Measurements from ENCODE around the gene VTCN1. TPM values are rescaled to one million over a fixed set of nuclear protein-coding genes. Genes with fewer than 3 reads are reported as not detected.
A peak's percentile ranks its signal among the peaks of the same experiment; 100 is the strongest.
"Not testable (repeated sequence)": the region's sequence is repeated elsewhere in the genome, so short reads cannot be mapped to it uniquely, and the experiment has no call there.

Gene VTCN1
- total RNA-seq, 2 donors from 2014 or later: not detected

- DNase-seq: no peak
These were observed 103.4 kb downstream of the VTCN1 start for GRCh38 chr1:117107364-117107763.

GRCh38 chr1:117106478-117106877 lies 104.2 kb downstream of the VTCN1 start:
- Mint-ChIP-seq H3K36me3 (ENCODE audit: low read depth) (peaks cover 4% of the 10 kb centered on the region), H3K27ac (peak overlapping the region; percentile 65), H3K4me3 (no peak overlapping the region), H3K27me3 (no peaks in the 10 kb centered on the region), H3K4me1 (peaks cover 35% of the 10 kb centered on the region)
- peak; percentile 82 for ATAC-seq
- DNase-seq: no peak
- H3K9me3 ChIP-seq (ENCODE audit: control insufficient read depth, low read length, poor library complexity, severe bottlenecking): no peaks in the 10 kb centered on the region

More at GRCh38 chr1:117107364-117107763, 103.4 kb downstream of the VTCN1 start:
- Mint-ChIP-seq H3K36me3 (ENCODE audit: low read depth) (peaks cover 2% of the 10 kb centered on the region), H3K4me3 (no peak overlapping the region), H3K27me3 (no peaks in the 10 kb centered on the region), H3K4me1 (peaks cover 35% of the 10 kb centered on the region), H3K27ac (no peak overlapping the region)
- ATAC-seq: no peak
- no peaks in the 10 kb centered on the region for H3K9me3 ChIP-seq (ENCODE audit: control insufficient read depth, low read length, poor library complexity, severe bottlenecking)

DNA sequence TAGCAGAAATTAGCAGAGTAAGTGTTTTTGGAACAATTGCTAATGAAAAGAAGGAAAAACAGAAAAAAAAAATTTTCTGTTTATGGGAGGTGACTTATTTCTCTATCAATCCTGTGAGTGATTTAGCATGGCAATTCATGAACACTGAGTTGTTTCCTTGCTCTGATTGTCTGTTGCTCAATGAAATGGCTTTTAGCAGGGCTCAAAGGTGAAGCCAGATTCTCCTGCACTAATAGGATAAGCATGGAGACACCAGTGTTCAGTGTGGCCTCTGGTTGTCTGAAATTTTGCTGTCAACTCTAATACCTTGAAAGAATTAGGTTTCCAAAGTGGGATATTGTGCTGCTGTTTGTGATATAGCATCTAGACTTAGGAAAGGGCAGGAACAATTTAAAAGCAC lies 105.0 kb downstream of the VTCN1 start:
- no peak for ATAC-seq
- Mint-ChIP-seq H3K4me1 (peaks cover 27% of the 10 kb centered on the region), H3K36me3 (ENCODE audit: low read depth) (peaks cover 5% of the 10 kb centered on the region), H3K27me3 (no peaks in the 10 kb centered on the region), H3K4me3 (no peak overlapping the region), H3K27ac (peak overlapping the region; percentile 65)
- no peaks in the 10 kb centered on the region for H3K9me3 ChIP-seq (ENCODE audit: control insufficient read depth, low read length, poor library complexity, severe bottlenecking)
- DNase-seq: no peak

GRCh38 chr1:117104986-117105385 lies 105.7 kb downstream of the VTCN1 start:
- no peak overlapping the region for H3K27ac Mint-ChIP-seq
- no peak overlapping the region for H3K4me3 Mint-ChIP-seq
- ATAC-seq (no peak), DNase-seq (no peak)
- H3K36me3 Mint-ChIP-seq (ENCODE audit: low read depth): peaks cover 12% of the 10 kb centered on the region
- H3K27me3 Mint-ChIP-seq: no peaks in the 10 kb centered on the region
- no peaks in the 10 kb centered on the region for H3K9me3 ChIP-seq (ENCODE audit: control insufficient read depth, low read length, poor library complexity, severe bottlenecking)
- peaks cover 25% of the 10 kb centered on the region for H3K4me1 Mint-ChIP-seq

DNA sequence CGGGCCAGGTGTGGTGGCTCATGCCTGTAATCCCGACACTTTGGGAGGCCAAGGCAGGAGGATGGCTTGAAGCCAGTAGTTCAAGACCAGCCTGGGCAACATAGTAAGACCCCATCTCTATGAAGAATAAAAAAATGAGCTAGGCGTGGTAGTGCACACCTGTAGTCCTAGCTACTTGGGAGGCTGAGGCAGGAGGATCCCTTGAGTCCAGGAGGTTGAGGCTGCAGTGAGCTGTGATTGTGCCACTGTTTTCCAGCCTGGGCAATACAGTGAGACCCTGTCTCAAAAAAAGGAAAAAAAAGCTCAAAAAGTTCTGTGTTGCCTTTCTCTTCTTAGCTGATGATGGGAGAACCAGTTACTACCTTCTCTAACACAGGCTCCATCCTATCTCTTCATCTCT lies 108.9 kb downstream of the VTCN1 start:
- Mint-ChIP-seq H3K4me1 (peaks cover 14% of the 10 kb centered on the region), H3K36me3 (ENCODE audit: low read depth) (peaks cover 19% of the 10 kb centered on the region)
- not testable (repeated sequence) for H3K27ac Mint-ChIP-seq; DNase-seq; H3K27me3 Mint-ChIP-seq; ATAC-seq; H3K9me3 ChIP-seq (ENCODE audit: control insufficient read depth, low read length, poor library complexity, severe bottlenecking); H3K4me3 Mint-ChIP-seq

GRCh38 chr1:117101334-117101733 lies 109.4 kb downstream of the VTCN1 start:
- peaks cover 12% of the 10 kb centered on the region for H3K4me1 Mint-ChIP-seq
- H3K9me3 ChIP-seq (ENCODE audit: control insufficient read depth, low read length, poor library complexity, severe bottlenecking): no peaks in the 10 kb centered on the region
- ATAC-seq (no peak), DNase-seq (no peak)
- H3K27me3 Mint-ChIP-seq: no peaks in the 10 kb centered on the region
- peaks cover 22% of the 10 kb centered on the region for H3K36me3 Mint-ChIP-seq (ENCODE audit: low read depth)
- no peak overlapping the region for H3K4me3 Mint-ChIP-seq
- H3K27ac Mint-ChIP-seq: no peak overlapping the region

GRCh38 chr1:117098287-117098890 lies 112.3 kb downstream of the VTCN1 start:
- H3K4me3 Mint-ChIP-seq: no peak overlapping the region
- no peak for DNase-seq
- H3K36me3 Mint-ChIP-seq (ENCODE audit: low read depth): peaks cover 27% of the 10 kb centered on the region

DNA sequence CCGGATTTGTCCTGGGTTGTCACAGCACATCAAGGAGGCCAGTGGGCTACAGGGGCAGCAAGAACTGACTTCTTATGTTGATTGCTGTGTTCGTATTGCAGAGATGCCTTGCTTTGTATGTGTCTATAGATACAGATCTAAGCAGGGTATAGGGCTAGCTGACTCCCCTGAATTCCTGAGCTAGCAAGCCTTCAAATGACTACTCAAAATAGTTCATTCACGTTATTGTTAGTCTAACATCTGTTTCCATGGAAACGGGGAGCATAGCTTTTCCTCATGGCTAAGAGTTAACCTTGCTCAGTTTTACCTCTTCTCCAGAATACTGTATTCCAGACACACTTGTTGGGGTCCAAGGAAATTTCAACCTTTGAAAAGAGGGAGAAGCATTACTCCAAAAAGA lies 113.3 kb downstream of the VTCN1 start:
- Mint-ChIP-seq H3K27ac (no peak overlapping the region), H3K4me1 (peaks cover 9% of the 10 kb centered on the region), H3K27me3 (no peaks in the 10 kb centered on the region), H3K36me3 (ENCODE audit: low read depth) (peaks cover 27% of the 10 kb centered on the region), H3K4me3 (no peak overlapping the region)
- ATAC-seq (no peak), DNase-seq (no peak)
- no peaks in the 10 kb centered on the region for H3K9me3 ChIP-seq (ENCODE audit: control insufficient read depth, low read length, poor library complexity, severe bottlenecking)

More at GRCh38 chr1:117098287-117098890, 112.3 kb downstream of the VTCN1 start:
- H3K27ac Mint-ChIP-seq: no peak overlapping the region
- ATAC-seq: no peak
- peaks cover 13% of the 10 kb centered on the region for H3K4me1 Mint-ChIP-seq
- no peaks in the 10 kb centered on the region for H3K9me3 ChIP-seq (ENCODE audit: control insufficient read depth, low read length, poor library complexity, severe bottlenecking)
- H3K27me3 Mint-ChIP-seq: no peaks in the 10 kb centered on the region

DNA sequence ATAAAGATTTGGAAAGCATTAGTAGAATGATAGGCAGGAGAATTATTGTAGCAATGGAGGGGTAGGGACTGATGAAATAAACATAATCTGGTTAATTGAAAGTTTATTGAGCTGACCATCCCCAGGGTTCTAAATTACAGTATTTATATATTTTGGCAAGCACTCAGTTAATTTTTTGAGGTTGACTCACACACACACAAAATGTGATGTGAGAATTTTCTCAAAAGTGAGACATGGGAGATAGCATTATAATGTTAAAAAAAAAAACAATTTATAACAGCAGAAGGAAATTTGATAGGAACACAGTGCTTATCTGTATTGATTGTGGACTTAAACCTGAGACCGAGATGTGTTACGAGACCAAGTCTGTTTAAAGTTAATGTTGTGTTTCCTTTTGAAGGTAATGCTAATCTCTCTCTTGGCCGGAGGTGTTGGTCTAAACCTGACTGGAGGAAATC lies 113.7 kb downstream of the VTCN1 start:
- peaks cover 25% of the 10 kb centered on the region for H3K36me3 Mint-ChIP-seq (ENCODE audit: low read depth)
- ATAC-seq (no peak), DNase-seq (no peak)
- peaks cover 9% of the 10 kb centered on the region for H3K4me1 Mint-ChIP-seq
- no peak overlapping the region for H3K4me3 Mint-ChIP-seq
- H3K27ac Mint-ChIP-seq: peak overlapping the region; percentile 32
- no peaks in the 10 kb centered on the region for H3K27me3 Mint-ChIP-seq
- H3K9me3 ChIP-seq (ENCODE audit: control insufficient read depth, low read length, poor library complexity, severe bottlenecking): no peaks in the 10 kb centered on the region

- no peaks in the 10 kb centered on the region for H3K9me3 ChIP-seq (ENCODE audit: control insufficient read depth, low read length, poor library complexity, severe bottlenecking)
- Mint-ChIP-seq H3K27ac (peak overlapping the region; percentile 6), H3K4me1 (peaks cover 6% of the 10 kb centered on the region), H3K36me3 (ENCODE audit: low read depth) (peaks cover 23% of the 10 kb centered on the region), H3K27me3 (no peaks in the 10 kb centered on the region), H3K4me3 (no peak overlapping the region)
- DNase-seq (no peak), ATAC-seq (no peak)
These were observed 115.7 kb downstream of the VTCN1 start for GRCh38 chr1:117094841-117095604.

DNA sequence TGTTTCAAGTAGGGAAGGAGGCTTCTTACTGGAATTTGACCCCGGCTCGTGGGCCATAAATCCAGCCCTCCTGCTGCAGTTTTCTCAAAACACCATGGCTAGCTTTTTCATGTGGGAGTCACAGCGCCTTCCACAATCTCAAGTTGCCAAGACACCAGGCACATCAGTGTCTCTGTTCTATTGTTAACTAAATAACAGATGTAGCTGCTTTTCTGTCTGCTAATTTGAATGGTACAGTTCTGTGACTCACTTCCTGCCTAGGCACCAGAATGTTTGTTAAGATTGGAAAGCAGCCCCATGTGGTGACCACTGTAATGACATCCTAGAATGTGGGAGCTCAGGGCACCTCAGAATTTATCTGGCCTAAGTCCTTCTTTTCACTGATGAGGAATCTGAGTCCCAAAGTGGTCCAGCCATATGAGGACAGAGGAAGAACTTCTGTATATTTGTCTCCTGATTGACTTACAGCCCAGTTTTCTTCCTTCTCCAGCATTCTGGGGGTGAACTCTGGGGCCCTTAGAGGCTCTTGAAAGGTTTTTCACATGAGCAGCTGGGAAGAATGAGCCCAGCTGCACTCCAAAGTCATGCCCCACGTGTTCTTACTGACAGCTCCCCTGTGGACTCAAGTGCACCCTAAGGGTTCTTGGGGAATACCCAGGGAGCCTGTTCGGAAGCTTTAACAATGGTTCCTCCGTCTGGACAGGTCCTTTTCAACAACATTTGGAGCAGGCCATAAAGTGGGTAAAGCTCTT lies 116.7 kb downstream of the VTCN1 start:
- peaks cover 6% of the 10 kb centered on the region for H3K4me1 Mint-ChIP-seq
- no peak overlapping the region for H3K4me3 Mint-ChIP-seq
- H3K36me3 Mint-ChIP-seq (ENCODE audit: low read depth): peaks cover 18% of the 10 kb centered on the region
- ATAC-seq (peak; percentile 92), DNase-seq (no peak)
- H3K9me3 ChIP-seq (ENCODE audit: control insufficient read depth, low read length, poor library complexity, severe bottlenecking): no peaks in the 10 kb centered on the region
- no peaks in the 10 kb centered on the region for H3K27me3 Mint-ChIP-seq
- peak overlapping the region; percentile 29 for H3K27ac Mint-ChIP-seq

All from T-helper 17 cell (primary cell).